ENCODE measurements around the gene ATP11A. TPM values are rescaled to one million over a fixed set of nuclear protein-coding genes. Genes with fewer than 3 reads are reported as not detected.

The ATP11A gene
- total RNA-seq, 1 experiment from 2014 or later, result 232 TPM

DNA sequence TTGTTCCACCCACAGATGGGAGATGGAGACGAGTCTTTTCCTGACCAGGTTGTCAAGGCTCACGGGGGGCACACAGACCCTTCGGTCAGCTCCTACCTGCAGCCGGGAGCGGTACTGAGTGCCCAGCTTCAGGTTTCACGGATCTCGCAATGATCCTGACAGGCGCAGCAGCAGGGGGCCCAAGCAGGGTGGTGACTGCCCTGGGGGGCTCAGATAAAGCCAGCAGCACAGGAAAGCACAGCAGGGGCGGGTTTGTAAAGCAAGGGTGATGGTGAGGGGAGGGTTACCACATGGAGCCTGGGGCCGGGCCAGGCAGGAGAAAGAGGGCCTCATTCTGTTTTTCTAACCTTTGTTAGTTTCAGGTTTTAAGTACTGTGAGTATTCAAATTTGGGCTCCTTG lies 41.7 kb upstream of the ATP11A start:
- H3K9me3 Mint-ChIP-seq (ENCODE audit: unreplicated experiment), result no peaks in the 10 kb centered on the region
- no peaks in the 10 kb centered on the region for H3K9me3 ChIP-seq
- H3K36me3 ChIP-seq (ENCODE audit: control insufficient read depth, insufficient read depth, low read length), result no peaks in the 10 kb centered on the region
- POLR2A ChIA-PET, result no interaction called here
- no peaks in the 10 kb centered on the region for H3K27me3 Mint-ChIP-seq (ENCODE audit: insufficient read depth, unreplicated experiment)
- no TSS peak for BruUV-seq (replicated peaks)
- CTCF ChIA-PET, result no interaction called here
- H3K4me1 ChIP-seq, result peaks cover 5% of the 10 kb centered on the region; the same call in 1 of the 2 replicates
- DNase-seq, result no peak
- TF ChIP-seq CTCF (IDR thresholded peaks at IDR 0.05; ENCODE audit: insufficient read depth in 1 of 2, low read depth in 1 of 2, low read length in 1 of 2, severe bottlenecking in 1 of 2, unreplicated experiment in 1 of 2), result no peak
- intact Hi-C loops (cut with micrococcal nuclease; ENCODE audit: unreplicated experiment), result no loop called here
- H3K4me3 ChIP-seq (ENCODE audit: low read depth, low read length), result no peak overlapping the region
- H3K4me3 Mint-ChIP-seq (ENCODE audit: unreplicated experiment), result no peak overlapping the region
- H3K27ac Mint-ChIP-seq (ENCODE audit: unreplicated experiment), result no peak overlapping the region
- peaks cover 3% of the 10 kb centered on the region for H3K4me1 Mint-ChIP-seq (ENCODE audit: low read depth, unreplicated experiment)
- no peaks in the 10 kb centered on the region for H3K36me3 Mint-ChIP-seq (ENCODE audit: insufficient read depth, unreplicated experiment)
- H3K27me3 ChIP-seq (replicated peaks; ENCODE audit: control insufficient read depth, insufficient read depth, low read length), result no peaks in the 10 kb centered on the region

GRCh38 chr13:112648966-112649690 lies 40.7 kb upstream of the ATP11A start:
- Mint-ChIP-seq H3K4me3 (ENCODE audit: unreplicated experiment) (no peak overlapping the region), H3K36me3 (ENCODE audit: insufficient read depth, unreplicated experiment) (no peaks in the 10 kb centered on the region), H3K27me3 (ENCODE audit: insufficient read depth, unreplicated experiment) (no peaks in the 10 kb centered on the region), H3K27ac (ENCODE audit: unreplicated experiment) (no peak overlapping the region), H3K4me1 (ENCODE audit: low read depth, unreplicated experiment) (peaks cover 6% of the 10 kb centered on the region), H3K9me3 (ENCODE audit: unreplicated experiment) (no peaks in the 10 kb centered on the region)
- Histone ChIP-seq H3K36me3 (ENCODE audit: control insufficient read depth, insufficient read depth, low read length) (no peaks in the 10 kb centered on the region), H3K27me3 (replicated peaks; ENCODE audit: control insufficient read depth, insufficient read depth, low read length) (no peaks in the 10 kb centered on the region), H3K9me3 (no peaks in the 10 kb centered on the region), H3K4me1 (peaks cover 5% of the 10 kb centered on the region; the same call in 1 of the 2 replicates), H3K4me3 (ENCODE audit: low read depth, low read length) (no peak overlapping the region)
- intact Hi-C loops (cut with micrococcal nuclease; ENCODE audit: unreplicated experiment), result no loop called here
- no peak for TF ChIP-seq CTCF (IDR thresholded peaks at IDR 0.05; ENCODE audit: insufficient read depth in 1 of 2, low read depth in 1 of 2, low read length in 1 of 2, severe bottlenecking in 1 of 2, unreplicated experiment in 1 of 2)
- CTCF ChIA-PET, result no interaction called here
- POLR2A ChIA-PET, result no interaction called here
- no TSS peak for BruUV-seq (replicated peaks)
- DNase-seq, result no peak

DNA sequence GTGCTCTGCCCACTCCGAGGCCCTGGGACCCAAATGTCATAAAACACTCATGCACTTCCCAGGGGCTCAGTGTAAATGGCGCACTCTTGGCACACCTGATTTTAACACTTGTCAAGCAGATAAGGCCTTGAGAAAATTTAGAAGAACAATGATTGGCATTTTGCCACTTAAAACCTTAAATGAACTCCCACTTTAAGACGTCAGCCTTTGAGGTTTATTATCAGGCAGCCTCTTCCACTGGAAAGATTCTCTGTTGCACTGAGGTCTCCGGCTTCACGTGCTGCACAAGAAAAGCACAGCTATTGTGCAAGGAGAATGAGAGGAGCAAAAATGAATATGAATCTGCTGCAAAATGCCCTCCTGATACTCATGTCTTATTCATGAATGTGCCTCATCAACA lies 38.5 kb upstream of the ATP11A start:
- Mint-ChIP-seq H3K4me3 (ENCODE audit: unreplicated experiment) (no peak overlapping the region), H3K27ac (ENCODE audit: unreplicated experiment) (no peak overlapping the region), H3K4me1 (ENCODE audit: low read depth, unreplicated experiment) (peaks cover 6% of the 10 kb centered on the region), H3K36me3 (ENCODE audit: insufficient read depth, unreplicated experiment) (no peaks in the 10 kb centered on the region), H3K27me3 (ENCODE audit: insufficient read depth, unreplicated experiment) (no peaks in the 10 kb centered on the region), H3K9me3 (ENCODE audit: unreplicated experiment) (no peaks in the 10 kb centered on the region)
- Histone ChIP-seq H3K4me1 (peaks cover 5% of the 10 kb centered on the region; the same call in 1 of the 2 replicates), H3K27me3 (replicated peaks; ENCODE audit: control insufficient read depth, insufficient read depth, low read length) (no peaks in the 10 kb centered on the region), H3K4me3 (ENCODE audit: low read depth, low read length) (no peak overlapping the region), H3K36me3 (ENCODE audit: control insufficient read depth, insufficient read depth, low read length) (no peaks in the 10 kb centered on the region), H3K9me3 (no peaks in the 10 kb centered on the region)
- intact Hi-C loops (cut with micrococcal nuclease; ENCODE audit: unreplicated experiment), result no loop called here
- POLR2A ChIA-PET, result no interaction called here
- CTCF ChIA-PET, result no interaction called here
- no TSS peak for BruUV-seq (replicated peaks)
- no peak for DNase-seq
- TF ChIP-seq CTCF (IDR thresholded peaks at IDR 0.05; ENCODE audit: insufficient read depth in 1 of 2, low read depth in 1 of 2, low read length in 1 of 2, severe bottlenecking in 1 of 2, unreplicated experiment in 1 of 2), result no peak

Measured in Caco-2 (cell line).